ENCODE measurements around the gene ADGRD1.
A peak's percentile ranks its signal among the peaks of the same experiment; 100 is the strongest.

ADGRD1 gene

DNA sequence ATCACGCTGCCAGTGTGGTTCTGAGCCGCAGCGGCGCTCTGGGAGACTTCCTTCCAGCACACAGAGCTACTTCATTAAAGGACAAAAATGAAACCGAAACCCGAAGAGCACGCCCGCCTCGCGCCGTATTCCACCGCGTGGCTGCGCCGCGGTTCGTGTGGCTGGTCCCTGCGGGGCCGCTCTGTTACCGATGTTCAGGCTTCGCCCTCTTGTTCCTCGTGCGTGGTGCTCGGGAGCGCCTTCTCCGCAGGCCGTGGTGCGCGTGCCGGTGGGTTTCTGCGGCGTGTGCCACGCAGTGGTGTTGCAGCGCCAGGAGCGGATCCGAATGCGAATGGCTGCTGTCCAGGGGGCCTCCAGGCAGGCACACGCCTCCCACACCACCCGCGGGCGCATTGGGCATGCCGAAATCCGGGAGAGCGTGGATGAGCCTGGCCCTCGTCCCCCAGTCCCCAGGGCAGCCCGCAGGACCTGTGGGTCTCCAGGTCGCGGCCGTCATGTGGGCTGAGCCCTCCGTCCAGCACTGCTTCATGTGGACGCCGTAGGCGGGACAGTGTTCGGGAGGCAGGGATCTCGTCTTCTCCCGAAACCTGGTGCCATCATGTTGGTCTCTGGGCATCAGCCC is 91.2 kb downstream of the ADGRD1 start:
- no peak for DNase-seq

DNA sequence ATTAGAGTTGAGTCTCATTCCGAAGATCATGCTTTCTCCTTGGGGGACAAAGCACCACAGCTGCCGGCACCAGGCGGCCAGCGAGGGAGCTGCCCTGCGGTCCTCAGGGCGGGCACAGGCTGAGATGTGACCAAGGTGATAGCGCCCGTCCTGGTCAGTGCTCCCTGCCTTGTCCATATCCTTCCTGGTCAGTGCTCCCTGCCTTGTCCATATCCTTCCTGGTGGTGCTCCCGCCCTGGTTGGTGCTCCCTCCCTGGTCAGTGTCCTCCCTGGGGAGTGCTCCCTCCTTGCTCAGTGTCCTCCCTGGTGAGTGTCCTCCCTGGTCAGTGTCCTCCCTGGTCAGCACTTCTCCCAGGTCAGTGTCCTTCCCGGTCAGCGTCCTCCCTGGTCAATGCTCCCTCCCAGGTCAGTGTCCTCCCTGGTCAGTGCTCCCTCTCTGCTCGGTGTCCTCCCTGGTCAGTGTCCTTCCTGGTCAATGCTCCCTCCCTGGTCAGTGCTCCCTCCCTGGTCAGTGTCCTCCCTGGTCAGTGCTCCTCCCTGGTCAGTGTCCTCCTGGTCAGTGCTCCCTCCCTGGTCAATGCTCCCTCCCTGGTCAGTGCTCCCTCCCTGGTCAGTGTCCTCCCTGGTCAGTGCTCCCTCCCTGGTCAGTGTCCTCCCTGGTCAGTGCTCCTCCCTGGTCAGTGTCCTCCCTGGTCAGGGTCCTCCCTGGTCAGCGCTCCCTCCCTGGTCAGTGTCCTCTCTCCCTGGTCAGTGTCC is 92.2 kb downstream of the ADGRD1 start:
- no peak for DNase-seq

DNA sequence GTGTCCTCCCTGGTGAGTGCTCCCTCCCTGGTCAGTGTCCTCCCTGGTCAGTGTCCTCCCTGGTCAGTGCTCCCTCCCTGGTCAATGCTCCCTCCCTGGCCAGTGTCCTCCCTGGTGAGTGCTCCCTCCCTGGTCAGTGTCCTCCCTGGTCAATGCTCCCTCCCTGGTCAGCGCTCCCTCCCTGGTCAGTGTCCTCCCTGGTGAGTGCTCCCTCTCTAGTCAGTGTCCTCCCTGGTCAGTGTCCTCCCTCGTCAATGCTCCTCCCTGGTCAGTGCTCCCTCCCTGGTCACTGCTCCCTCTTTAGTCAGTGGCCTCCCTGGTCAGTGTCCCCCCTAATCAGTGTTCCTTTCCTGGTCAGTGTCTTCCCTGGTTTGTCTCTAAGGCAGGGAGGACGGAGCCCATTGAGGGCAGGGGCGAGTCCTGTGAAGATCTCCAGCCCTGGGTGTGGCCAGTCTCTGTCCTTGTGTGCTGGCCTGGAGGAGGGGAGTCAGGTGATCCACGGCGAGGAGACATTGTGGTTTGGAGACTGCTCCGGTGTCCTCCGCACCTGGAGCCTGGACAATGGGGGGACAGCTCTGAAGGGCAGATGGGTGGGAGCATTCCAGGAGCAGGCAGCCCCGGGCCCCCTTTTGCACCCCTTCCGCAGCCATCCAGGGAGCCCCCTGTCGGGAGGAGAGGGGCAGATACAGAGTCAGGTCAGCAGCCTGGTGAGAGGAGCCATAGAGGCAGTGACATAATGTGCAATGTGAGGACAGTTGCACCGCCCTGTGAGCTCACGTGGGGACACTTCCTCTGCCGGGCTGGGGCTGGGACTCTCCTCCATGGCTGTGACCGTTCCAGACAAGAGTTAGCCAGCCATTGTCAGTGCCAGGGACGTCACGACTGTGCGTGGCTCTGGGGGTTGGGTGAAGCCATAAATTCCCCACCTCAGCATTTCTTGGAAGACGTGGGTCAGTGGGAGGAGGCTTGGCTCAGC is 93.4 kb downstream of the ADGRD1 start:
- peak; percentile 69 to 77 (median 74) for DNase-seq

DNA sequence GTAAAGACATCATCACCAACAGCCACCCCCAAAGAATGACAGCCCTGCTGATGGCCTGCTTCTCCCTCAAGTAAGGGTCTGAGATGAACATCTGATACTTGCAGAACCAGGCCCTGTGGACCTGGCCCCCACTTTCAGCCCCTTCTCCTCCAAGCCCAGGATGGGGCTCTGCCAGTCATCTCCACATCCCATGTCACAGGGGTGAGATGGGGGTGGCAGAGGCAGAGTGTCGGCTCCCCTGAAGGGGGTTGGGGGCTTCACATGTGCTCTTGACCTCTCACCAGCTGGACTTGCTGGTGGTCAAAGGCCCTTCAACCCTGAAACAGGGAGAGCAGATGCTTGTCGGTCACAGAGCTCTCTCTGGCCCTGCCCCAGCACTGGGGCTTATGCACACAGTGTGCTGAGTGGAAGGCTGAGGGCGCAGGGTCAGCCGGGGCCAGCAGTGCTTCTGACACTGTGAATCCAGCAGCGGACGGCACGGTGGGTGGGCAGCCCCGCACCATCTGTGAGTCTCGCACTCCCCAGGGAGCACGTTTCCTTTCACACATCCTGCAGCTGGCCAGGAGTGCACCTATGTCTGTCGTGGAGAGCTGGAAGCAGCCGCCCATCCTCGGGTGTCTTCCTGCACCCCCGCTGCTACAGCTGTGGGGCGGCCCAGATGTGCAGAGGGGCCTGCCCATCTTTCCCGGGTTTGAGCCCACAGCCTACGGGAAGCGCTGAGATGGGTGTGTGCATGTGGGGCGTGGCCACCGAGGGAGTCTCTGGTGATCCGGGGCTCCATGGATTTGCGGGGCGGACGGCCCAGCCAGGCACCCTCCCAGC is 94.3 kb downstream of the ADGRD1 start:
- no peak for DNase-seq

DNA sequence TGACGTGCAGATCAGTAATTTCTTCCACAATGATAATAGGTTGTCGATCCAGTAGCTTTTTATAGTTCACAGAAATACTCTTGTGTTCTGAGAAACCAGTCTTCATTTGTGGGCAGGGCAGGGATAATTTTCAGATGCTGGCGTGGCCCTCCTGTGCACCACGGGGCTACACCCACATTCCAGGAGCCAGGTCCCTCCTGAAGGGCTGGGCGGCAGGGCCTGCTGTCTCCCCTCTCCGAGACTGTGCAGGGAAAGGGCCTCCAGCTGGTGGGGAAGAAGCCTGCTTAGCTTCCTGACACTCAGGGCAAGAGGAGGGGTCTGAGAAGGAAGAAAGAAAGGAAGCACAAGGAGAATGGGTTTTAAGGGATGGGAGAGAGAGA is 94.9 kb downstream of the ADGRD1 start:
- no peak for DNase-seq

DNA sequence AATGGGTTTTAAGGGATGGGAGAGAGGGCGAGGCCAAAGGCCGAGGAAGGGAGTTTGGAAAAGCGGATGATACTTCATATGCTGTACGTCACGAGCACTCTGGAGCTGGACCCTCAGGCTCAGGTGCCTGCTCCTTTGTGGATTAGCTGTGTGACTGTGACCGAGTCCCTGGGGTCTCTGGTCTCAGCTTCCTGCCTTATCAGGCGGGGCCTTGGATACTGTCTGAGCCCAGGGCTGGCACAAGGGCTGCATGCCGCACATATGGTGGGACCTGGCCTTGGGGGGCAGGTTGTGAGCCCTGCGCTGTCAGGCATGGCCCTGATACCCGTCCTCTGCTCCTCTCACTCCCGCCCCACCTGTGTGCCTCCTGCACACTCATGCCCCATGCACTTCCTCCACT is 95.3 kb downstream of the ADGRD1 start:
- no peak for DNase-seq

DNA sequence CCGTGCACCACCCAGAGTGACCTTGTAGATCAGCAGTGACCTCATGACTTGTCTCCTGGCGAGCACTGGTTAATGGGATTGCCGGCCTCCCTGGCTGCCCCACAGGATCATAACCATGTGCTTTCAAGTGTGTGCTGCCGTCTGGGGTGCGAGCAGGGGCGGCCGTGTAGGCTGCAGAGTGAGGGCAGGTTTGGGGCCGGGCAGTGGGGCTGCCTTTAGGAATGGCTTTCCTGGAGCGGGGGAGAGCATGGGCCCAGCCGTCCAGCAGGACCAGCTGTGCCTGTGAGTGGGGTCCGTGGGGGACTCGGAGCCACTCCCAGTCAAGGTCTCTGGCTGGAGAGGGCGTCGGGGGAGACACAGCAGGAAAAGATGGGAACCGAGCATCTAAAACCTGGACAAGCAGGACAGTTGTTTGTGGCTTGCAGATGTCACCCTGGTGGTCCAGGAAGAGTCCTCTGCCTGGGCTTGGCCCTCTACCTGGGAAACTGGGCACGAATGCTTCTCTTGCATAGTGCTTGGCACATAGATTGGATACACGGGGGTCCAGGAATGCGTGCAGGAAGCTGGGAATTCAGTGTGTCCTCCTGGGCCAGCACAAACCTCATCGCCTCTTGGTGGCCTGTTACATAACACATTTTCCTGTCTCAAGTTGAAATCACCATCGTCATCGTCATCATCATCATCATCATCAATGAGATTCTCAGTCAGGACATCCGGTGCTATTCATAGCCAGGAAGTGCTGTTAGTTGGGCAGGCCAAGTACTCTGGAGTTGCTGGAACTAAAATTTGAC is 96.0 kb downstream of the ADGRD1 start:
- DNase-seq, result peak in 1 of 4 experiments; percentile 14

DNA sequence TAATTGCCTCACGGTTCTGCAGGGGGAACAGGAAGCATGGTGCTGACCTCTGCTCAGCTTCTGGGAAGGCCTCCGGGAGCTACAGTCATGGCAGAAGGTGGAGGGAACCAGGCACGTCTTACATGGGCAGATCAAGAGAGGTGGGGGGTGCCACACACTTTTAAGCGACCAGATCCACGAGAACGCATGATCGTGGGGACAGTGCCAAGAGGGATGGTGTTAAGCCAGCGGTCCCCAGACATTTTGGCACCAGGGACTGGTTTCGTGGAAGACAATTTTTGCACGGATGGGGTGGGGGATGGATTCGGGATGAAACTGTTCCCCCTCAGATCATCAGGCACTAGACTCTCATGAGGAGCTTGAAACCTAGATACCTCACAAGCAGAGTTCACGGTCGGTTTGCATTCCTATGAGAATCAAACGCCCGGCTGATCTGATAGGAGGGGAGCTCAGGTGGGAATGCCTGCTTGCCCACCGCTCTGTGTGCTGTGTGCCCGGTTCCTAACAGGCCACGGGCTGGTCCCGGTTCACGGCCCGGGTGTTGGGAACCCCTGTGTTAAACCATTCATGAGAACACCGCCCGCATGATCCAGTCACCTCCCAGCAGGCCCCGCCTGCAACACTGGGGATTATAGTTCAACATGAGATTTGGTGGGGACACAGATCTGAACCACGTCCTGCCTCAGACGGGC is 96.9 kb downstream of the ADGRD1 start:
- DNase-seq, result no peak

DNA sequence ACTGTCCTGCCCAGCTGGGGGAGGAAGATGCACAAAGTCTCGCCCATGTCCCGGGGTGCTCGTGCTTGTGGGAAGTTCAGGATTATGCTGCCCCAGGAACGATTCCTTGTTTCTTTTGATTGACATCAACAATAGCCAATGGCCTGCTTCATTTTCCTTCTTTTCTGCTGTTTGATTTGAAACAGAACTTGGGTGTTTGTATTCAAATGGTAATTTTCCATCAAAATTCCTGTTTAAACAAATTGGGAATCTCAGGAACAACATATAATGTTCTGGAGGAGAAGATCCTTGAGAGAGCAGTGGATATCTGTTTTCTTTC is 97.4 kb downstream of the ADGRD1 start:
- no peak for DNase-seq

DNA sequence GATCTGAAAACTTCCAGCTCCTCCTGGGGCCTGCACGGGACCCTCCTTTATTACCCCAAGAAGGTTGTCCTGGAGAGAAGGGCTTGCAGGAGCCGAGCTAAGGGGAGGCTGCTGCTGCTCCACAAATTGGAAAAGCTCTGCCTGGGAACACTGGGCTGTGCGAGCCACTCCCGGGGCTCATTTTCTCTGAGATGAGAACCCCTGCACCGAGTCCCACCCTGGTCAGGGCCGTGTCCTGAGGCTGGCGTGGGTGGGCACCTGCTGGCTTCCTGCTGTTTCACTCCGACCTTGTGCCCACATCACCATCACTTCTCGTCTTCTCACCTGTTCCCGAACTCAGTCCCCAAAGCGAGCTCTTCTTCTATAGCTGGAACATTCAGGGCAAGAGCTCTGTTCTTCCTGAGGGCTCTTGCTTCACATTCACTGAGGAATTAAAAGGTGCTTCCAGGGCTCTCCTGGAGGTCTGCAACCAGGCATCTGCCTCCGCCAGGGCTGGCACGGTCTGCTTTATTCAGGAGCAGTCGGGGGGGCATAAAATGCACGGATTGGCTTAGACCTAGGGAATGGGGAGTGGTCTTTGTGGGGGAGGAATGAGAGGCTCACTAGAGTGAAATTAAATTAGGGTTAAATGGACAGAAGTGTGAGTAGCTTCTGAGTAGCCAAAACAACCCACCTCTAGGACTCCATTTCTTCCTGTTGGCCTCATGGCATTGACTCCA is 98.5 kb downstream of the ADGRD1 start:
- DNase-seq, result no peak

DNA sequence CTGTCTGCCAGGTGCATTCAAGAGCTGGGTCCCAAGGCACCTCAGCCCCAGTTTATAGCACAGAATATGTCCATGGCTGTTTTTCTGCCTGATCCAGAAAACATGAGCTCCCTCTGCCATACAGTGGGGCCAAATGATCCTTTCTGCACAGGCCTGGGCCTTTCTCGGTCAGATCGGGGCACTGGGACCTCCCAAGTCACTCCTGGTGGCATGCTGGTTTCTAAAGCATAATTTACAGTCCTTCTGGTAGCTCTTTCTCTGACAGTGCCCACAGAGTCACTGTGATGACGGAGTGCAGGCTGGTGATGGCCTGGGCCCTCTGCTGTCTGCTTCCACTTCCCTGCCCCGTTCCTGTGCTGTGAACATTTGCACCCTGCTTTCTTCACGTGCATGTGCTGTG is 99.2 kb downstream of the ADGRD1 start:
- no peak for DNase-seq

DNA sequence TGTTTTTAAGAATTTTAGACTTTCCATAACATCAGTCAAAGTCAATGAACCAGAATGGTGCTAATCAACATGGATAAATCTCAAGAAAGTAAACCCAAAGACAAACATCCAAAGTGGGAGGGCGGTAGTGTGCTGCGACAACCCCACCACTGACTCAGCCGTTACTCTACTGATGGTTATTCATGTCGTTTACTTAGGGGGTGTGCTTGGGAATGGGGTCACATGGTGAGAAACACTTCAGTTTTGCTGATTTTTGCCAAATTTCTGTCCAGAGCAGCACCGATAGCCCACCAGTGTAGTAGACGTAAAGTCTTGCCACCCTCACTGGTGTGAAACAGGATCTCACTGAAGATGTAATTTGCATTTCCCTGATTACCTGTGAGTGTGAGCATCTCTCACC is 99.9 kb downstream of the ADGRD1 start:
- no peak for DNase-seq

DNA sequence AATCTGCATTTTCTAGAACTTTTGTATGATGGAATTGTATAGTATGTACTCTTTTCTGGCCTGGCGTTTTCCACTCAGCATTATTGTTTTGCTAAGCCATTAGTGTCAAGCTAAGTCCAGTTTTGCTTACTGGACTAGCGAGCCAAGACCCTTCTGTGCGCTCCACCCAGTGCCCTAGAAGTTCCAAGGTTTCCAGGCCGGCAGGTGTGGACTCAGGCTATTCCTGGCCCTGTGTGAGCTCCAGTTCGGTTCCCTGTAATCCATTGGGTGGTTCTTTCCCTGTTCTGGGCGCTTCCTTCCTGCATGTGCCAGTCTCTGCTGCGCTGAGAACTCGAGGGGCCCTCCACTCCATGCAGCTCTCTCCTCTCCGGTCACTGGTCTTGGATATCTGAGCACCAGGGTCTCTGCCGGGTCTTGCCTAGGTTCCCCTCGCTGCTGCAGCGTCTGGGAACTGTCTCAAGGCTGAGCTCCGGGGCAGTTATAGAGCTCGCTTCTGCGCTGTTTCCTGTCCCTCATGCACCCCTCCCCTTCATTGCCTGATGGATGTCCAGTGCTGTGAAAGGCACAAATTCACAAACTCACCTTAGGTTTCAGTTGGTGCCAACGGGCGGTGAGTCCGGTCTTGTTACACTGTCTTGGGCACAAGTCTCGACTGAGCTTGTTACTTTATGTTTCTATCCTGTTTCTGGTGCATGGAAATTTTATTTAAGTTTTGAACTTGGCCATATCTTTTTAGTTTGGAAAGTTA is 100.8 kb downstream of the ADGRD1 start:
- no peak for DNase-seq

DNA sequence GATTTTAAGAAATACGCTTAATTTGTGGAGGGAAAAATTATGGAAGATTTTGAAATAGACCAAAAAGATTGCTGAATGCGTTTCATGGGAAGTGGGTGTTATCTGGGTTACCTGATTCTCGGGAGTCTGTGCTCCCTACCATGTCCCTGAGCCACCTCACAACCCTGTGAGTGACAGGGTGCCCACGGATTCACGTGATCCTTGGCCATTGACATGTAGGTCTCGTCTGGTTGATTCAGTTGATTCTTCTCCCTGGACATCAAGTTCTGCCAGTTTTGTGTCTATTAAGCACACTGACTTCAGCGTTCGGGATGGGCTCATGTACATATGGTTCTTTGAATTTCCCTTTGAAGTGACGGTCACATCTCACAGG is 101.4 kb downstream of the ADGRD1 start:
- DNase-seq, result no peak

DNA sequence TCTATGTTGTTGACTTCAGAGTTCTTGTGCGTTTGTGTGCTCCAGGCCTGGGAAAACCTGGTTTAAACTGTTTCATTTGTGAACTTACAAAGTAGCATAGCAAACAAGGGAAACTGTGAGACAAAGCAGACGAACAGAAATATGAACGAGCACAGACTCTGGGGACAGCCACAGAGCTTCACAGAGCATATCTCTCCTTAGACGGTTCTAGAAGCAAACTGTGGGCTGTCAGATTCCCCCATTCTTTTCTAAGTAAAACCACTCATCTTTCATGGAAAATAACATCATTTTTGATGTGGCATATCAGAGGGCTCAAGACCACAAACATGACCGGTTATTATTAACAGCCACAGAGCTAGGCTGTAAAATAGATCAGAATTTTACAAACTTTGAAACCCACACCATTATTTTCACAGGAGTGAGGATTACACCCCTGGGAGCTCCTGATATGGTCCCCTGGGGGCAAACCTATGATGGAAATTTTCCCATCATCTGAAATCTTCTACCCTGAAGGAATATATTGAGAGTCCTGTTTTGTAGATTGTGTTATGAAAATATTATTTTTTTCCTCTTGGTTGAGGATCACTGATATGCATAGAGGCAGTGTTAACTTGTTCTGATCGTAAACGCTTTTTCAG is 102.0 kb downstream of the ADGRD1 start:
- no peak for DNase-seq

DNA sequence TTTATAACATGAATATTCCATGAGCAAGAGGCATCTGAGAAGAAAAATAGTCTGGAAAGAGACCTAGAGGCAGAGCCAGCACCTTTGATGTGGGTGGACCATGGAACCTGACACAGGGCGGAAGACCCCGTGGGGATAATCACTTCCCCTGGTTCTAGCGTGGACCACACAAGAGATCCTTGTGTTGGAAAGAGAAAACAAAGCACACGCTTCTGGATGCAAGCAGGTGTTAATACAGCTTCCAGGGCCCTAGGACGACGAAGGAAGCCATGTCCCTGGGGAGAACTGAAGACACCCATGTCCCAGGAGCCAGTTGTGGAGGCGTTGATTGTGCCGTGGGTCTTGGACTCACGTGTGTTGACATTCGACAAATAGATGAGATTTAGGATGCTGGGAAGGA is 102.9 kb downstream of the ADGRD1 start:
- no peak for DNase-seq

DNA sequence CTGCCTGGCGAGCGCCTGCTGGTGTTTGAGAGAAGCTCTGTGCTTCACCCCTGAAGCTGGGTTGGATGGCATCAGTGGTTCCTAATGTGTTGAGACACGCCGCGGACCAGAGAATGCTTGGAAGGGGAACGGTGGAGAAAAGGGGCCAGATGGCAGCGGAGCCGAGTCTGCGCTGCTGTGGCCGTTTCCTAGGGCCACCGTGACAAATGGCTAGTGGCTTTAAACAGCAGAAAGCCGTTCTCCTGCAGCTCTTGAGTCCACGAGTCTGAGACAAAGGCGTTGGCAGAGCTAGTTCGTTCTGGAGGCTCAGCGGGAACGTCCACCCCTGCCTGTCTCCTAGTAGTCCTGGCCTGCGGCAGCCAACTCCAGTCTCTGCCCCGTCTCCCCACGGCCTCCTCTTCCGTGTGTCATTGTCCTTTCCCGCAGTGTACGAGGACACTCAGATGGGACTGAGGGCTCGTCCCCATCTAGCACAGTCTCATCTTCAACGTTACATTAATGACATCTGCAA is 103.6 kb downstream of the ADGRD1 start:
- DNase-seq, result no peak

DNA sequence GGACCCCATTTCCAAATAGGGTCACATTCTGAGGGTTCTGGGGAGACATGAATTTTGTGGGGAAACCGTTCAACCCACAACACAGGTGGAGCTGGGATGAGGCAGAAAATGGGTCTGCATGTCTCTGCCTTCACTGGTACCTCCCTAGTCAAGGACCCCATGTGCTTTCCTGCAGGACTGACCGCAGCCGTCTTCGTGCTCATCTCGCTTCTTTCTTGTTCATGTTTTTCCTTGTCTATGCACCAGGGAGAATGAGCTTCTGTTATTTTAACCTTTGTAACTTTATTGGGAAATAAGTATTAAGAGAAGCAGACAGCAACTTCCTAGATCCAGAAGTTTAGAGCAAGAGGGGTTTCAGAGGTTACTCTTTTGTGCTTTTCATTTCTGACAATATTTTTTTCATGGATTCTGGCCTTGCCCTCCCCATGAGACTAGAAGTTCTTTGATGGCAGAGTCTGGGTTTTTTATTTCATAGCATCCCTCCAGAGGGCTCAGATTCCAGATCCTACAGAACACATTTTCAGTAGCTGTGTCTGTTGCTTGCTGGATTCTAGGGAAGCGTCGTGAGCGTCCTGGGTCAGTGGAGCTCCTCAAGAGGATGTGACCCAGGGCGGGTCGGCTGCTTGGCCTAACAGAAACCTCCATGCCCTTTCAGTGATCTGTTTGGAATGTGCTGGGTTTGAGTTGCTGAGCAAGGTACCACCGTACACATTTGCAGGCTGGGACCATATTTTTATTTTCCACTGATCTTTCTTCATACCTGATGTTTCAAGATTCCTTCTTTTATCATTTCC is 104.2 kb downstream of the ADGRD1 start:
- DNase-seq, result no peak

All from suppressor macrophage (primary cell).